Measurements from ENCODE around the gene COMP. TPM values are rescaled to one million over a fixed set of nuclear protein-coding genes. Genes with fewer than 3 reads are reported as not detected.

The COMP gene
- total RNA-seq, 1 donor from 2014 or later: 17.2 TPM

GRCh38 chr19:18809149-18809868, 18.2 kb upstream of the COMP start:
- H3K27me3 Mint-ChIP-seq (ENCODE audit: low read depth): peaks cover 7% of the 10 kb centered on the region

GRCh38 chr19:18807861-18808331, 16.8 kb upstream of the COMP start:
- H3K4me3 Mint-ChIP-seq (ENCODE audit: unreplicated experiment): no peak overlapping the region
- H3K36me3 Mint-ChIP-seq (ENCODE audit: low read depth): no peaks in the 10 kb centered on the region
- peaks cover 4% of the 10 kb centered on the region for H3K27me3 Mint-ChIP-seq (ENCODE audit: low read depth)
- no peaks in the 10 kb centered on the region for H3K4me1 Mint-ChIP-seq (ENCODE audit: low read depth)
- TF ChIP-seq CTCF (IDR thresholded peaks at IDR 0.05): no peak
- H3K27ac Mint-ChIP-seq (ENCODE audit: unreplicated experiment): no peak overlapping the region
- no peak for DNase-seq (ENCODE audit: low spot score)
- H3K9me3 Mint-ChIP-seq (ENCODE audit: low read depth): no peaks in the 10 kb centered on the region

More at GRCh38 chr19:18809149-18809868, 18.2 kb upstream of the COMP start:
- Mint-ChIP-seq H3K4me1 (ENCODE audit: low read depth) (peaks cover 5% of the 10 kb centered on the region), H3K4me3 (ENCODE audit: unreplicated experiment) (no peak overlapping the region), H3K36me3 (ENCODE audit: low read depth) (no peaks in the 10 kb centered on the region), H3K27ac (ENCODE audit: unreplicated experiment) (no peak overlapping the region), H3K9me3 (ENCODE audit: low read depth) (no peaks in the 10 kb centered on the region)
- DNase-seq (ENCODE audit: low spot score): no peak
- TF ChIP-seq CTCF (IDR thresholded peaks at IDR 0.05): no peak

- H3K9me3 Mint-ChIP-seq (ENCODE audit: low read depth): no peaks in the 10 kb centered on the region
- no peak overlapping the region for H3K4me3 Mint-ChIP-seq (ENCODE audit: unreplicated experiment)
- DNase-seq (ENCODE audit: low spot score): no peak
- H3K27me3 Mint-ChIP-seq (ENCODE audit: low read depth): peaks cover 5% of the 10 kb centered on the region
- no peak for TF ChIP-seq CTCF (IDR thresholded peaks at IDR 0.05)
- no peak overlapping the region for H3K27ac Mint-ChIP-seq (ENCODE audit: unreplicated experiment)
- H3K4me1 Mint-ChIP-seq (ENCODE audit: low read depth): no peaks in the 10 kb centered on the region
- H3K36me3 Mint-ChIP-seq (ENCODE audit: low read depth): no peaks in the 10 kb centered on the region
These were observed 13.5 kb upstream of the COMP start for GRCh38 chr19:18804643-18805042.

GRCh38 chr19:18804139-18804601, 13.1 kb upstream of the COMP start:
- no peak overlapping the region for H3K4me3 Mint-ChIP-seq (ENCODE audit: unreplicated experiment)
- H3K36me3 Mint-ChIP-seq (ENCODE audit: low read depth): no peaks in the 10 kb centered on the region
- H3K27me3 Mint-ChIP-seq (ENCODE audit: low read depth): peaks cover 5% of the 10 kb centered on the region
- no peak overlapping the region for H3K27ac Mint-ChIP-seq (ENCODE audit: unreplicated experiment)
- no peak for TF ChIP-seq CTCF (IDR thresholded peaks at IDR 0.05)
- H3K4me1 Mint-ChIP-seq (ENCODE audit: low read depth): no peaks in the 10 kb centered on the region
- H3K9me3 Mint-ChIP-seq (ENCODE audit: low read depth): no peaks in the 10 kb centered on the region
- no peak for DNase-seq (ENCODE audit: low spot score)

GRCh38 chr19:18803550-18804138, 12.5 kb upstream of the COMP start:
- Mint-ChIP-seq H3K27ac (ENCODE audit: unreplicated experiment) (no peak overlapping the region), H3K27me3 (ENCODE audit: low read depth) (peaks cover 2% of the 10 kb centered on the region), H3K36me3 (ENCODE audit: low read depth) (no peaks in the 10 kb centered on the region), H3K4me1 (ENCODE audit: low read depth) (no peaks in the 10 kb centered on the region), H3K4me3 (ENCODE audit: unreplicated experiment) (no peak overlapping the region), H3K9me3 (ENCODE audit: low read depth) (no peaks in the 10 kb centered on the region)
- no peak for TF ChIP-seq CTCF (IDR thresholded peaks at IDR 0.05)
- no peak for DNase-seq (ENCODE audit: low spot score)
